ENCODE measurements around the gene SPAG9. TPM values are rescaled to one million over a fixed set of nuclear protein-coding genes. Genes with fewer than 3 reads are reported as not detected.
"Not testable (repeated sequence)": the region's sequence is repeated elsewhere in the genome, so short reads cannot be mapped to it uniquely, and the experiment has no call there.

Gene SPAG9
- total and polyA plus RNA-seq, 12 donors = 20.7 to 65.8 (median 51.6) TPM

DNA sequence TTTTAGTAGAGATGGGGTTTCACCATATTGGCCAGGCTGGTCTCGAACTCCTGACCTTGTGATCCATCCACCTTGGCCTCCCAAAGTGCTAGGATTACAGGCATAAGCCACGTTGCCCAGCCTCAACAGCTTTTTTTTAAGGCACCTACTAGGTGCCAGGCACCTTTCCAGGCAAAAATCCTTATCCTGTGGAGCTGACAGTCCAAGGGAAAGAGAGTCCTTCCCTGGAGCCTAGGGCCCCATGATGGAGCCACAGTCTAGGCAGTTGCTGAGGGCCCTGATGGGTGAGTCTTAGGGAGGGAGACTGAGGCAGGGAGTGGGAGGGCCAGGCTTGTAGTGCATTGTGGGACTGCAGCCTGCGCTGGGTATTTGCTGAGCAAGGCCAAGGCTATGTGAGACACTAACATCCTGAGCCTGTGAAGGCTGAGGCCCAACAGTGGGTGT lies 174.9 kb downstream of the SPAG9 start:
- no peaks in the 10 kb centered on the region for H3K9me3 ChIP-seq
- H3K4me1 ChIP-seq = peaks cover 24 to 71% (median 53%) of the 10 kb centered on the region in 9 donors
- intact Hi-C loops (cut with DNase I) = loop anchor here in 5 of 10 donors (2.0 to 5.0 kb wide), 3 partner anchors 79 to 93 kb away; partner anchors contain the start of gene TOB1 (in 2 of the 5)
- no peaks in the 10 kb centered on the region for H3K27me3 ChIP-seq
- ATAC-seq = no peak
- TF ChIP-seq, protein P1, sequence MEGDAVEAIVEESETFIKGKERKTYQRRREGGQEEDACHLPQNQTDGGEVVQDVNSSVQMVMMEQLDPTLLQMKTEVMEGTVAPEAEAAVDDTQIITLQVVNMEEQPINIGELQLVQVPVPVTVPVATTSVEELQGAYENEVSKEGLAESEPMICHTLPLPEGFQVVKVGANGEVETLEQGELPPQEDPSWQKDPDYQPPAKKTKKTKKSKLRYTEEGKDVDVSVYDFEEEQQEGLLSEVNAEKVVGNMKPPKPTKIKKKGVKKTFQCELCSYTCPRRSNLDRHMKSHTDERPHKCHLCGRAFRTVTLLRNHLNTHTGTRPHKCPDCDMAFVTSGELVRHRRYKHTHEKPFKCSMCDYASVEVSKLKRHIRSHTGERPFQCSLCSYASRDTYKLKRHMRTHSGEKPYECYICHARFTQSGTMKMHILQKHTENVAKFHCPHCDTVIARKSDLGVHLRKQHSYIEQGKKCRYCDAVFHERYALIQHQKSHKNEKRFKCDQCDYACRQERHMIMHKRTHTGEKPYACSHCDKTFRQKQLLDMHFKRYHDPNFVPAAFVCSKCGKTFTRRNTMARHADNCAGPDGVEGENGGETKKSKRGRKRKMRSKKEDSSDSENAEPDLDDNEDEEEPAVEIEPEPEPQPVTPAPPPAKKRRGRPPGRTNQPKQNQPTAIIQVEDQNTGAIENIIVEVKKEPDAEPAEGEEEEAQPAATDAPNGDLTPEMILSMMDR (IDR thresholded peaks at IDR 0.05) = no peak
- no peak overlapping the region for H3K4me3 ChIP-seq
- no peak overlapping the region for H3K27ac ChIP-seq
- WGBS, 2 donors = 86 to 96% methylated on average over 3 of the region's 3 CpGs
- H3K36me3 ChIP-seq = no peaks in the 10 kb centered on the region
- DNase-seq = no peak

DNA sequence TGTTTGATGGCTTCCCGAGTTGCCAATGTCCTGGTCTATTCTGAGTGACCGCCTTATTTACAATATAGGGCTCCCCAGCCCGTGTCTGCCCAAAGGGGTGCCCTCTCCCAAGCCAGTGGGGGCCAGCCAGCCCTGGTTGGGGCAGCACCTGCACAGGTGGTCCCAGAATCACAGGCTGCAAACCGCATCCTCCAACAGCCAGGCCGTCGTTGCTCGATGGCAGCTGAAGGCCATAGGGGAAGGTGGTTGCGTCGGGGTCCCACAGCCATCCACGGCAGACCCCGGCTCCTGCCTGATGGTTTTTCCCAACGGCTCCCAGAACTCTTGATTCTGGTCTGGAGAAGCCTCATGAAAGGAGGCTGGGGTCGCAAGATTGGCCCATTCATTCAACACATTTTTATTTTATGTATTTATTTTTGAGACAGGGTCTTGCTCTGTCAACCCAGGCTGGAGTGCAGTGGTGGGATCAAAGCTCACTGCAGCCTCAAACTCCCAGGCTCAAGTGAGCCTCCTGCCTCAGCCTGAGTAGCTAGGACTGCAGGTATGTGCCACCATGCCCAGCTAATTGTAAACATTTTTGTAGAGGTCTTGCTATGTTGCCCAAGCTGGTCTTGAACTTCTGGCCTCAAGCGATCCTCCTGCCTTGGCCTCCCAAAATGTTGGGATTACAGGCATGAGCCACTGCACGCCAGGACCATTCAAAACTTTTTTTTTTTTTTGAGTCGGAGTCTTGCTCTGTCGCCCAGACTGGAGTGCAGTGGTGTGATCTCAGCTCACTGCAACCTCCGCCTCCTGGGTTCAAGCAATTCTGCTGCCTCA lies 175.6 kb downstream of the SPAG9 start:
- intact Hi-C loops (cut with DNase I) = loop anchor here in 5 of 10 donors (1.0 to 5.0 kb wide), 3 partner anchors 78 to 83 kb away; partner anchors contain the start of gene TOB1 (in 3 of the 5)

DNA sequence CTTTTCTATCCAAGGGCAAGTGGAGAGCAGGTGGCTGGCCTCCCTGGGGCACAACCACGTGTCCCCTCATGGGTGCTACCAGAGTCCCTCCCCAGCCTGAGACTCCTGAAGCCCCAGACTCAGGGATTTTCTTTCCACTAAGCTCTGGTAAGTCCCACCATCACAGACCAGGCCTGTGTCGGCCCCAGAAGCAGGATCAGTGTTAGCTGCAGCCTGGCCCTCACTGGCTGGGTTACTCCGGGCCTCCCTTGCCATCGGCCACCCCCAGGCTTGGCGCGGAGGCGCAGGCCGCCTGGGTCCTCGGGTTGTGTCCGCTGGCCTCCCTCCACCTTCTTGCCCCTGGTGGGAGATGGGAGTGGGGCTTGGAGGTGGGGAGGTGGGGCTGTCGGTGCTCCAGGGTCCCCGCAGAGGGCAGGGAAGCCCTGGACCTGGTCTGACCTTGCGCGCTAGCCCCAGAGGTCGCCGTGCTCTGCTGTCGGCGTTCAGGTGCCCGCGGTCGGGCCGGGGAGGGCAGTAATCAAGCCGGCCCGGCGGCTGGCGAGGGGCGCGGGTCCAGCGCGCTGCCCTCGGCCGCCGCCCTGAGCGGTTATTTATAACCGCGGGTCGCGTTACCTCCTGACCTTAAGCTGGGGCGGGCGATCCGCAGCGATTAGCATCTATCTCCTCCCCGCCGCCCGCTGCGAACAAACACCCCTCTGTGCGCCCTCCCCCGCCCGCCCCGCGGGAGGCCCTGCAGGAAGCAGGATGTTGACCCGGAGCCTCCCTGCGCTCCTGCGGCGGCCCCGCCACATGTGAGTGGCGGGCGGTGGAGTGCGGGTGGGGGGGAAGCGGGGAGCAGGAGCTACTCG lies 176.4 kb downstream of the SPAG9 start:
- TF ChIP-seq, protein P1 (IDR thresholded peaks at IDR 0.05) = peak in 3 of 9 donors; percentile 5 to 9 (median 9)
- Histone ChIP-seq H3K4me1 (peaks cover 11 to 65% (median 37%) of the 10 kb centered on the region in 9 donors), H3K4me3 (peak overlapping the region; percentile 47 to 69 (median 61)), H3K36me3 (no peaks in the 10 kb centered on the region), H3K27ac (peak overlapping the region; percentile 92 to 99 (median 98)), H3K9me3 (no peaks in the 10 kb centered on the region), H3K27me3 (no peaks in the 10 kb centered on the region)
- DNase-seq = peak; percentile 88 to 89
- 2 to 3% methylated on average over 54 to 61 of the region's 61 CpGs for WGBS, 2 donors
- intact Hi-C loops (cut with DNase I) = loop anchor here in 3 of 10 donors (1.0 to 2.0 kb wide), 2 partner anchors 77 to 78 kb away; partner anchors contain the start of gene TOB1 (in 3 of the 3)
- ATAC-seq = peak; percentile 82 to 93 (median 86)

More for the DNA sequence above, 175.6 kb downstream of the SPAG9 start:
- no peaks in the 10 kb centered on the region for H3K9me3 ChIP-seq
- H3K4me3 ChIP-seq = peak overlapping the region in 9 of 10 donors; percentile 47 to 69 (median 62)
- TF ChIP-seq, protein P1 (IDR thresholded peaks at IDR 0.05) = no peak
- ATAC-seq = no peak
- peaks cover 20 to 65% (median 46%) of the 10 kb centered on the region in 9 donors for H3K4me1 ChIP-seq
- no peaks in the 10 kb centered on the region for H3K27me3 ChIP-seq
- peak overlapping the region; percentile 92 to 99 (median 98) for H3K27ac ChIP-seq
- WGBS, 2 donors = 66 to 67% methylated on average over 18 of the region's 18 CpGs
- no peak for DNase-seq
- no peaks in the 10 kb centered on the region for H3K36me3 ChIP-seq

DNA sequence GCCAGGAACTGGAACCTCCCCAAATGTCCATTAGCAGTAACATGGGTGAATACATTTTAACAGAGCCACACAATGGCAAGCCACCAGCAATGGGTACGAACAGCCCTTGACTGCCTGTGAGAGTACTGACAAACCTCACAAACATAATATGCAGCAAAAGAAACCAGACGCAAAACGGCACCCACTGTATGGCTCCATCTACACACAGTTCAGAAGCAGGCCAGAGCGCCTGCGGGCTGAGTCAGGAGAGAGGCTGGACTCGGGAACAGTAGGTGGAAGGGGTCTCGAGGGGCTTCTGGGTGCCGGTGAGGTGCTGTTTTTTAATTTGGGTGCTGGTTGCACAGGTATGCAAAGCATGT lies 177.1 kb downstream of the SPAG9 start:
- TF ChIP-seq, protein P1 (IDR thresholded peaks at IDR 0.05) = no peak
- no peaks in the 10 kb centered on the region for H3K36me3 ChIP-seq
- intact Hi-C loops (cut with DNase I) = loop anchor here in 1 of 10 donors (2.0 kb wide), 1 partner anchor 83 kb away; no protein-coding TSS in a partner anchor
- peaks cover 9 to 57% (median 30%) of the 10 kb centered on the region in 9 donors for H3K4me1 ChIP-seq
- H3K4me3 ChIP-seq = peak overlapping the region in 9 of 10 donors; percentile 47 to 69 (median 62)
- H3K27me3 ChIP-seq = no peaks in the 10 kb centered on the region
- H3K9me3 ChIP-seq = no peaks in the 10 kb centered on the region
- DNase-seq = no peak
- 52 to 57% methylated on average over 8 of the region's 8 CpGs for WGBS, 2 donors
- H3K27ac ChIP-seq = peak overlapping the region; percentile 92 to 99 (median 98)
- ATAC-seq = peak in 4 of 8 donors; percentile 8 to 35 (median 20)

DNA sequence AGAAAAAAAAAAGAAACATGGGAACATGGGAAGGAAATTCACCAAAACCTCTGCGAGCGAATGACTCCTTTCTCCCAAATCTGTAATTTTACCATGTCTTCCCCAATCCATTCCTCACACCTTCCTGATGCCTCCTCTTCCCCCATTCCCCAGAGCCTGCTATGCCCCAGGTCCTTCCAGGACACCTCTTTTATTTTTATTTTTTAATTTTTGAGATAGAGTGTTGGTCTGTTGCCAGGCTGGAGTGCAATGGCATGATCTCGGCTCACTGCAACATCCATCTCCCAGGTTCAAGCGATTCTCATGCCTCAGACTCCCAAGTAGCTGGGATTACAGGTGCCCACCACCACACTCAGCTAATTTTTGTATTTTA lies 179.0 kb downstream of the SPAG9 start:
- H3K27ac ChIP-seq = not testable (repeated sequence)
- 94 to 96% methylated on average over 4 of the region's 4 CpGs for WGBS, 2 donors

More for the DNA sequence above, 179.0 kb downstream of the SPAG9 start:
- not testable (repeated sequence) for ATAC-seq, H3K36me3 ChIP-seq, H3K27me3 ChIP-seq, DNase-seq, H3K9me3 ChIP-seq, H3K4me3 ChIP-seq
- peaks cover 9 to 46% (median 20%) of the 10 kb centered on the region in 9 donors for H3K4me1 ChIP-seq
- intact Hi-C loops (cut with DNase I) = loop anchor here in 1 of 10 donors (2.0 kb wide), 1 partner anchor 81 kb away; no protein-coding TSS in a partner anchor
